Measurements from ENCODE around the gene WBP11. TPM values are rescaled to one million over a fixed set of nuclear protein-coding genes. Genes with fewer than 3 reads are reported as not detected.

The WBP11 gene
- total RNA-seq, 1 experiment from 2014 or later = 67.4 TPM

GRCh38 chr12:14780859-14781258 lies 22.4 kb downstream of the WBP11 start:
- no TSS peak for BruUV-seq (replicated peaks)
- Histone ChIP-seq H3K4me1 (ENCODE audit: control insufficient read depth in 1 of 2, insufficient read depth in 2 of 2, low read length in 2 of 2) (peaks cover 18 to 19% of the 10 kb centered on the region in 2 experiments), H3K9me3 (ENCODE audit: control insufficient read depth in 1 of 2, insufficient read depth in 1 of 2, low read depth in 1 of 2, low read length in 2 of 2) (no peaks in the 10 kb centered on the region), H3K9ac (ENCODE audit: low read length) (no peak overlapping the region), H3K4me2 (ENCODE audit: low read length) (no peak overlapping the region), H3K4me3 (replicated peaks in 1 of 2; ENCODE audit: low read depth in 1 of 2, low read length in 2 of 2) (no peak overlapping the region), H2AFZ (ENCODE audit: low read depth, low read length, poor library complexity, severe bottlenecking) (no peak overlapping the region), H3K9me2 (ENCODE audit: insufficient read depth) (no peaks in the 10 kb centered on the region), H3K27ac (ENCODE audit: low read depth, low read length) (no peak overlapping the region), H4K20me1 (ENCODE audit: insufficient read depth) (no peaks in the 10 kb centered on the region), H3K79me2 (ENCODE audit: insufficient read depth, low read length) (no peaks in the 10 kb centered on the region), H3K27me3 (ENCODE audit: insufficient read depth, low read length) (no peaks in the 10 kb centered on the region), H3K36me3 (ENCODE audit: control insufficient read depth in 1 of 2, insufficient read depth in 2 of 2, low read length in 2 of 2) (peaks cover 3 to 6% of the 10 kb centered on the region in 2 experiments; a peak in 3 of 4 replicates)
- ATAC-seq = no peak
- intact Hi-C loops (cut with micrococcal nuclease) = no loop called here
- POLR2A ChIA-PET = interaction anchor here (1.6 kb wide), 1 partner anchor 10 kb away, joined by 5 read pairs; a partner anchor contains a TSS
- no peak for DNase-seq (ENCODE audit: low read depth, low spot score)
- CTCF ChIA-PET = no interaction called here
- TF ChIP-seq EZH2phosphoT487 (IDR thresholded peaks at IDR 0.05; ENCODE audit: borderline replicate concordance) = no peak
- no peak for TF ChIP-seq TCF7L2 (IDR thresholded peaks at IDR 0.05; ENCODE audit: borderline replicate concordance, extremely low read depth, insufficient read depth, insufficient read length)
- TF ChIP-seq POLR2AphosphoS5 (IDR thresholded peaks at IDR 0.05; ENCODE audit: low read depth, low read length) = no peak
- TF ChIP-seq SIN3A (IDR thresholded peaks at IDR 0.05; ENCODE audit: low read depth) = no peak
- TF ChIP-seq CTCF (IDR thresholded peaks at IDR 0.05 in 2 of 3, conservative IDR thresholded peaks at IDR 0.05 in 1 of 3; ENCODE audit: borderline replicate concordance in 1 of 3, insufficient read depth in 1 of 3, low read depth in 2 of 3, low read length in 2 of 3) = no peak
- no peak for TF ChIP-seq JUND (IDR thresholded peaks at IDR 0.05)
- no peak for TF ChIP-seq ZNF274 (IDR thresholded peaks at IDR 0.05; ENCODE audit: low read depth, low read length)
- TF ChIP-seq CBX3 (IDR thresholded peaks at IDR 0.05; ENCODE audit: low read depth) = no peak
- no peak for TF ChIP-seq CEBPB (IDR thresholded peaks at IDR 0.05; ENCODE audit: low read depth)
- no peak for TF ChIP-seq REST (IDR thresholded peaks at IDR 0.05; ENCODE audit: low read depth)
- no peak for TF ChIP-seq POLR2A (IDR thresholded peaks at IDR 0.05; ENCODE audit: borderline replicate concordance, extremely low read depth, insufficient read depth, insufficient read length)
- TF ChIP-seq ELF1 (IDR thresholded peaks at IDR 0.05; ENCODE audit: borderline replicate concordance, low read depth) = no peak
- no peak for TF ChIP-seq FOSL1 (IDR thresholded peaks at IDR 0.05; ENCODE audit: low read depth)
- no peak for TF ChIP-seq ZFX (IDR thresholded peaks at IDR 0.05)
- RAD21 ChIA-PET (ENCODE audit: low non-redundant PET in 1 of 2, low total read pairs in 2 of 2, uncharacterized antibody in 2 of 2, unreplicated experiment in 2 of 2) = no interaction called here
